K562 (cell line): ENCODE results near the gene VDAC1. TPM values are rescaled to one million over a fixed set of nuclear protein-coding genes. Genes with fewer than 3 reads are reported as not detected.

Experiments used
- ATAC-seq: fragments of 200-7000 bp; cut with Tn5 transposase; 3 replicates; pipeline ENCODE4 v1.9.1; 2020; ENCODE audit warnings: moderate library complexity
- BruUV-seq: library from RNA; stranded (reverse); fragments of 400-500 nt; replicated peaks from 2 replicates; lab custom pipeline; 2021; lab: Mats Ljungman, UMichigan
- CTCF ChIA-PET: fragments of 300-600 bp; formaldehyde crosslinking; extraction: SDS; loops from one replicate; lab custom pipeline; 2021; ENCODE audit warnings: low intra/inter-chr PET ratio; lab: Yijun Ruan, JAX
- POLR2A ChIA-PET: fragments of 300-600, 350-650 bp; sonication (Branson Sonifier 250); formaldehyde crosslinking; extraction: SDS; loops from one replicate; lab custom pipeline; 2021; ENCODE audit warnings: antibody characterized with exemption, inconsistent platforms; lab: Yijun Ruan, JAX
- DNase-seq, 4 experiments: peaks; one replicate each; pipeline versions ENCODE4 v3.0.0 to v3.0.0-alpha.2; 2011 to 2018; ENCODE audit warnings: low spot score in 3 of 4, mixed read lengths in 3 of 4; ENCODE audit errors: extremely low read depth in 1 of 4
- FAIRE-seq: peaks from 2 replicates; lab custom pipeline; 2011; peaks lifted over from hg19 to GRCh38; lab: Jason Lieb, UNC
- H2AFZ ChIP-seq: 2 replicates; pipeline ENCODE4 v1.6.0; 2011; ENCODE audit warnings: low read depth, low read length, control low read depth, inconsistent platforms
- H3K27ac ChIP-seq: fragments of 200-600 bp; 3 replicates; pipeline ENCODE4 v1.8.0; 2011; ENCODE audit warnings: low read depth, mild to moderate bottlenecking, control low read depth, inconsistent platforms, low read length, moderate library complexity, mixed read lengths; ENCODE audit errors: extremely low read depth
- H3K27me3 ChIP-seq, 2 experiments: fragments of 300-600 bp in 1 of 2; 2 replicates in 1 of 2; 3 replicates in 1 of 2; pipeline versions ENCODE4 v1.6.0 to v1.8.0; 2011; ENCODE audit warnings: inconsistent platforms in 2 of 2, low read length in 2 of 2, mild to moderate bottlenecking in 1 of 2, mixed read lengths in 1 of 2, moderate library complexity in 1 of 2; ENCODE audit not compliant: control insufficient read depth in 2 of 2, insufficient read depth in 2 of 2
- H3K36me3 ChIP-seq: fragments of 300-600 bp; 3 replicates; pipeline ENCODE4 v1.8.0; 2011; ENCODE audit warnings: mild to moderate bottlenecking, low read length, inconsistent platforms; ENCODE audit not compliant: control insufficient read depth, insufficient read depth
- H3K4me1 ChIP-seq, 2 experiments: fragments of 200-600 bp in 1 of 2; replicated peaks in 1 of 2; 2 replicates in 1 of 2; 3 replicates in 1 of 2; pipeline versions ENCODE4 v1.5.1 to v1.8.0; 2011; ENCODE audit warnings: inconsistent platforms in 2 of 2, low read length in 2 of 2, mild to moderate bottlenecking in 1 of 2, mixed read lengths in 1 of 2, moderate library complexity in 1 of 2; ENCODE audit not compliant: control insufficient read depth in 2 of 2, insufficient read depth in 2 of 2
- H3K4me2 ChIP-seq: 2 replicates; pipeline ENCODE4 v1.6.1; 2011; ENCODE audit warnings: low read length, control low read depth, inconsistent platforms, mixed read lengths; ENCODE audit not compliant: insufficient read depth
- H3K4me3 ChIP-seq: fragments of 200-600 bp; sonication (generic), shearing (Covaris generic); 2 replicates; pipeline ENCODE4 v1.5.1; 2016; ENCODE audit warnings: control low read depth, inconsistent platforms
- H3K79me2 ChIP-seq: fragments of 200-600 bp; 3 replicates; pipeline ENCODE4 v1.8.0; 2011; ENCODE audit warnings: low read length, inconsistent platforms; ENCODE audit not compliant: control insufficient read depth, insufficient read depth
- H3K9ac ChIP-seq, 2 experiments: 2 replicates each; pipeline versions ENCODE4 v1.6.0 to v1.6.1; 2011; ENCODE audit warnings: low read depth in 2 of 2, low read length in 2 of 2, control low read depth in 1 of 2, inconsistent platforms in 1 of 2, mild to moderate bottlenecking in 1 of 2, mixed read lengths in 1 of 2; ENCODE audit not compliant: insufficient read depth in 1 of 2
- H3K9me1 ChIP-seq: one replicate; pipeline ENCODE4 v1.6.0; 2011; ENCODE audit warnings: inconsistent platforms, mild to moderate bottlenecking, low read length, moderate library complexity; ENCODE audit not compliant: control insufficient read depth, insufficient read depth
- H3K9me3 ChIP-seq: replicated peaks from 2 replicates; pipeline ENCODE4 v1.5.1; 2011; ENCODE audit warnings: low read depth, low read length, inconsistent platforms; ENCODE audit not compliant: control insufficient read depth, insufficient read depth
- H4K20me1 ChIP-seq: replicated peaks from 2 replicates; pipeline ENCODE4 v1.6.1; 2011; ENCODE audit warnings: low read length, inconsistent platforms, mixed read lengths; ENCODE audit not compliant: control insufficient read depth, insufficient read depth
- ELK3 ChIP-seq: fragments of 450-650 bp; formaldehyde crosslinking; IDR thresholded peaks from 2 replicates; pipeline ENCODE4 v1.4.0; 2020; ENCODE audit warnings: mild to moderate bottlenecking
- GABPB2 ChIP-seq: fragments of 250-450 bp; sonication (Bioruptor Pico); conservative IDR thresholded peaks from 2 replicates; pipeline ENCODE4 v1.5.1; 2021; ENCODE audit warnings: mild to moderate bottlenecking
- L3MBTL2 ChIP-seq: fragments of 450-650 bp; IDR thresholded peaks from 2 replicates; pipeline ENCODE4 v1.6.1; 2016; ENCODE audit warnings: mild to moderate bottlenecking, moderate library complexity
- TCF3 ChIP-seq: sonication (generic); formaldehyde crosslinking; IDR thresholded peaks from 2 replicates; pipeline ENCODE4 v1.4.0; 2020; ENCODE audit warnings: mild to moderate bottlenecking, missing genetic modification reagents
- THRAP3 ChIP-seq: fragments of 450-650 bp; IDR thresholded peaks from 2 replicates; pipeline ENCODE4 v1.6.1; 2016; ENCODE audit warnings: mild to moderate bottlenecking, inconsistent platforms, borderline replicate concordance
- ZNF507 ChIP-seq: conservative IDR thresholded peaks from 2 replicates; pipeline ENCODE4 v1.6.1; 2017; ENCODE audit warnings: missing genetic modification characterization, missing compliant biosample characterization
- WGBS: fragments of 100-300 bp; shearing (Covaris generic); methylation state at CpG from one replicate; pipeline ENCODE4 v1.1.6; 2016; ENCODE audit warnings: low coverage, mixed read lengths; ENCODE audit not compliant: insufficient coverage; ENCODE audit errors: missing lambda C conversion rate; 5-methylcytosine and 5-hydroxymethylcytosine counted together
- in situ Hi-C: fragments of 300-500 bp; cut with MboI; formaldehyde crosslinking; loops from 4 replicates; pipeline ENCODE4 v1.15.0; 2018; ENCODE audit warnings: inconsistent platforms, mixed read lengths
- intact Hi-C: fragments of 100-400 bp; cut with micrococcal nuclease; formaldehyde crosslinking; loops from 2 replicates; pipeline ENCODE4 v1.14.2; 2022
- polyA plus RNA-seq, 8 experiments: library from polyadenylated mRNA; depleted of rRNA in 4 of 8; stranded (reverse) in 5 of 8; unstranded in 3 of 8; fragments of >200 nt; fragmentation: Nextera tagmentation in 2 of 8; fragmentation: Illumina TruSeq in 1 of 8; extraction: Ambion mirVana in 2 of 8; extraction: Trizol in 1 of 8; gene quantifications; 2 replicates each; pipeline versions ENCODE4 v1.2.1 to v1.2.3, GENCODE V29; 2011 to 2014; ENCODE audit warnings: inconsistent platforms in 1 of 8, missing spikeins in 1 of 8
- total RNA-seq, 7 experiments: library from RNA; depleted of rRNA in 6 of 7; stranded (reverse); fragments of >200 nt in 6 of 7; fragmentation: Illumina TruSeq in 2 of 7; extraction: Trizol in 2 of 7; gene quantifications; 2 replicates each; pipeline versions ENCODE4 v1.2.1 to v1.2.3, GENCODE V29; 2011 to 2021; ENCODE audit warnings: low replicate concordance in 1 of 7

Gene VDAC1
- total and polyA plus RNA-seq, 9 of the 15 experiments (the other 6 are each of a cell fraction or from before 2014, with no cell fraction given) = 168 to 366 (median 293) TPM

- DNase-seq (no peak), FAIRE-seq (no peak), ATAC-seq (no peak)
- no peak overlapping the region for H3K27ac ChIP-seq
- peak overlapping the region in 1 of 2 experiments; percentile 49; a peak in 1 of 4 replicates for H3K9ac ChIP-seq
- no peak overlapping the region for H3K4me3 ChIP-seq
- no peaks in the 10 kb centered on the region for H3K36me3 ChIP-seq
- H3K4me2 ChIP-seq = no peak overlapping the region
- H3K4me1 ChIP-seq = peaks cover 18 to 33% of the 10 kb centered on the region in 2 experiments; a peak in 4 of 5 replicates
- POLR2A ChIA-PET = interaction anchor here (0.7 kb wide), 1 partner anchor 319 kb away, joined by 3 read pairs; no protein-coding TSS in a partner anchor
- CTCF ChIA-PET = no interaction called here
- H4K20me1 ChIP-seq = 0 out of 2 replicates have a peak, but pooled peaks cover 3% of the 10 kb centered on the region
- WGBS = 63% methylated on average over 7 of the region's 7 CpGs
- no peaks in the 10 kb centered on the region for H3K79me2 ChIP-seq
- no peaks in the 10 kb centered on the region for H3K9me1 ChIP-seq
- no peak for TF ChIP-seq THRAP3
- no peak for TF ChIP-seq TCF3 (CRISPR knock-in tag)
- no peak for TF ChIP-seq GABPB2
- no peak for TF ChIP-seq ELK3 (CRISPR knock-in tag)
- TF ChIP-seq L3MBTL2 = no peak
- TF ChIP-seq ZNF507 = no peak
- BruUV-seq = no TSS peak
- intact Hi-C loops = loop anchor here (5.0 to 10.0 kb wide), 5 partner anchors 76 to 521 kb away; no protein-coding TSS in a partner anchor
- no peaks in the 10 kb centered on the region for H3K9me3 ChIP-seq
- no peaks in the 10 kb centered on the region for H3K27me3 ChIP-seq
- H2AFZ ChIP-seq = no peak overlapping the region
- in situ Hi-C loops = loop anchor here (5.0 to 10.0 kb wide), 2 partner anchors 181 to 519 kb away; no protein-coding TSS in a partner anchor
Measured at GRCh38 chr5:133943475-133943817, 61.3 kb downstream of the VDAC1 start.
